ENCODE data around the gene LRRC2. TPM values are rescaled to one million over a fixed set of nuclear protein-coding genes. Genes with fewer than 3 reads are reported as not detected.

Gene LRRC2
- total and polyA plus RNA-seq, 8 donors = 1.0 to 4.6 (median 1.8) TPM; not detected in 1

GRCh38 chr3:46469680-46470357, 96.3 kb downstream of the LRRC2 start:
- H3K4me3 ChIP-seq = no peak overlapping the region
- peaks cover 0 to 6% (median 0%) of the 10 kb centered on the region in 3 donors for H3K27me3 ChIP-seq
- peak in 1 of 2 donors; percentile 65 for DNase-seq
- H3K9me3 ChIP-seq = peaks cover 0 to 5% (median 3%) of the 10 kb centered on the region in 4 donors
- WGBS, 5 donors = 55 to 67% (median 59%) methylated on average over 2 to 3 of the region's 3 CpGs
- no peaks in the 10 kb centered on the region for H3K36me3 ChIP-seq
- TF ChIP-seq EP300 (IDR thresholded peaks at IDR 0.05) (no peak), POLR2A (IDR thresholded peaks at IDR 0.05) (no peak), POLR2AphosphoS5 (IDR thresholded peaks at IDR 0.05) (peak in 1 of 3 donors; percentile 14), CTCF (IDR thresholded peaks at IDR 0.05) (no peak)
- H3K27ac ChIP-seq = peak overlapping the region in 2 of 5 donors; percentile 53 to 60
- intact Hi-C loops (cut with DNase I; ENCODE audit: low total_unique reads) = no loop called here
- H3K4me1 ChIP-seq = peaks cover 3 to 28% (median 15%) of the 10 kb centered on the region in 4 donors

GRCh38 chr3:46468753-46469600, 97.1 kb downstream of the LRRC2 start:
- Histone ChIP-seq H3K4me1 (peaks cover 11 to 36% (median 23%) of the 10 kb centered on the region in 4 donors), H3K4me3 (no peak overlapping the region), H3K9me3 (no peaks in the 10 kb centered on the region), H3K36me3 (no peaks in the 10 kb centered on the region), H3K27me3 (peaks cover 0 to 14% (median 6%) of the 10 kb centered on the region in 3 donors), H3K27ac (peak overlapping the region in 2 of 5 donors; percentile 53 to 60)
- DNase-seq = no peak
- intact Hi-C loops (cut with DNase I; ENCODE audit: low total_unique reads) = no loop called here
- TF ChIP-seq POLR2A (IDR thresholded peaks at IDR 0.05) (no peak), CTCF (IDR thresholded peaks at IDR 0.05) (no peak), EP300 (IDR thresholded peaks at IDR 0.05) (no peak), POLR2AphosphoS5 (IDR thresholded peaks at IDR 0.05) (no peak)
- 77 to 84% (median 81%) methylated on average over 6 of the region's 6 CpGs for WGBS, 5 donors

GRCh38 chr3:46467562-46467961, 98.5 kb downstream of the LRRC2 start:
- TF ChIP-seq POLR2AphosphoS5 (IDR thresholded peaks at IDR 0.05) = no peak
- no peak for TF ChIP-seq POLR2A (IDR thresholded peaks at IDR 0.05)
- TF ChIP-seq CTCF (IDR thresholded peaks at IDR 0.05) = no peak
- TF ChIP-seq EP300 (IDR thresholded peaks at IDR 0.05) = no peak
- Histone ChIP-seq H3K36me3 (no peaks in the 10 kb centered on the region), H3K27me3 (peaks cover 0 to 29% (median 8%) of the 10 kb centered on the region in 3 donors), H3K27ac (no peak overlapping the region), H3K4me3 (no peak overlapping the region), H3K9me3 (no peaks in the 10 kb centered on the region), H3K4me1 (peaks cover 13 to 50% (median 28%) of the 10 kb centered on the region in 4 donors)
- intact Hi-C loops (cut with DNase I; ENCODE audit: low total_unique reads) = no loop called here
- WGBS, 5 donors = 88 to 92% (median 91%) methylated on average over 4 of the region's 4 CpGs
- no peak for DNase-seq

- Histone ChIP-seq H3K27me3 (peaks cover 0 to 32% (median 8%) of the 10 kb centered on the region in 3 donors), H3K9me3 (no peaks in the 10 kb centered on the region), H3K4me3 (no peak overlapping the region), H3K27ac (peak overlapping the region in 2 of 5 donors; percentile 7 to 44), H3K36me3 (no peaks in the 10 kb centered on the region), H3K4me1 (peaks cover 13 to 55% (median 29%) of the 10 kb centered on the region in 4 donors)
- intact Hi-C loops (cut with DNase I; ENCODE audit: low total_unique reads) = no loop called here
- TF ChIP-seq EP300 (IDR thresholded peaks at IDR 0.05) (no peak), CTCF (IDR thresholded peaks at IDR 0.05) (no peak), POLR2A (IDR thresholded peaks at IDR 0.05) (no peak), POLR2AphosphoS5 (IDR thresholded peaks at IDR 0.05) (no peak)
- no peak for DNase-seq
- 67 to 88% (median 79%) methylated on average over 1 of the region's 1 CpG for WGBS, 5 donors
Observed at GRCh38 chr3:46466871-46467403, 99.2 kb downstream of the LRRC2 start.
